Mammary epithelial cell (primary cell): Measurements from ENCODE around the gene ELP2.

Experiments
- CTCF ChIP-seq, 2 donors: IDR thresholded peaks in 1 of 2; conservative IDR thresholded peaks in 1 of 2; 2 replicates each; pipeline ENCODE4 v1.5.1; 2011 to 2012; ENCODE audit warnings: inconsistent platforms in 2 of 2, low read length in 2 of 2, mild to moderate bottlenecking in 2 of 2, control low read depth in 1 of 2, low read depth in 1 of 2; ENCODE audit not compliant: insufficient read depth in 1 of 2; ENCODE audit errors: extremely low read depth in 1 of 2
- EZH2 ChIP-seq: IDR thresholded peaks from 2 replicates; pipeline ENCODE4 v1.6.1; 2012; ENCODE audit warnings: low read length, inconsistent platforms, borderline replicate concordance

GRCh38 chr18:36195427-36196122, 65.9 kb downstream of the ELP2 start:
- TF ChIP-seq EZH2 (no peak), CTCF (conservative IDR thresholded peaks at IDR 0.05 in 1 of 2, IDR thresholded peaks at IDR 0.05 in 1 of 2; ENCODE audit: extremely low read depth in 1 of 2, insufficient read depth in 1 of 2, low read depth in 1 of 2, low read length in 2 of 2) (no peak)
